Caco-2 (cell line): ENCODE results near the gene CREB5. TPM values are rescaled to one million over a fixed set of nuclear protein-coding genes. Genes with fewer than 3 reads are reported as not detected.

ENCODE experiments used
- BruUV-seq: library from RNA; stranded (reverse); fragments of 400-500 nt; replicated peaks from 2 replicates; lab custom pipeline; 2021; lab: Mats Ljungman, UMichigan
- CTCF ChIA-PET: fragments of 300-600 bp; sonication (Branson Sonifier 250); formaldehyde crosslinking; loops from one replicate; lab custom pipeline; 2022; ENCODE audit warnings: antibody characterized with exemption; lab: Charles Lee
- POLR2A ChIA-PET: fragments of 300-600 bp; sonication (Branson Sonifier 250); formaldehyde crosslinking; loops from one replicate; lab custom pipeline; 2022; ENCODE audit warnings: antibody characterized with exemption; lab: Charles Lee
- DNase-seq, 2 experiments: peaks; one replicate each; pipeline versions ENCODE4 v3.0.0 to v3.0.0-alpha.2; 2020 to 2022
- H3K27me3 ChIP-seq: replicated peaks from 2 replicates; pipeline ENCODE4 v1.6.0; 2011; ENCODE audit warnings: low read length; ENCODE audit not compliant: control insufficient read depth, insufficient read depth
- H3K36me3 ChIP-seq: 2 replicates; pipeline ENCODE4 v1.5.1; 2011; ENCODE audit warnings: low read length; ENCODE audit not compliant: control insufficient read depth, insufficient read depth
- H3K4me1 ChIP-seq: fragments of 250-450 bp; sonication (Bioruptor Pico); 2 replicates; pipeline ENCODE4 v1.5.1; 2020; ENCODE audit warnings: mild to moderate bottlenecking
- H3K4me3 ChIP-seq: 2 replicates; pipeline ENCODE4 v1.5.1; 2011; ENCODE audit warnings: low read depth, mild to moderate bottlenecking, control low read depth, low read length
- H3K9me3 ChIP-seq: fragments of 250-450 bp; sonication (Bioruptor Pico); 2 replicates; pipeline ENCODE4 v1.5.1; 2020; ENCODE audit warnings: mild to moderate bottlenecking, moderate library complexity
- H3K27ac Mint-ChIP-seq: one replicate; pipeline ENCODE4 v1.8.0; 2022; ENCODE audit warnings: mixed read lengths; ENCODE audit not compliant: unreplicated experiment
- H3K27me3 Mint-ChIP-seq: one replicate; pipeline ENCODE4 v1.8.0; 2022; ENCODE audit warnings: mixed read lengths; ENCODE audit not compliant: insufficient read depth, unreplicated experiment
- H3K36me3 Mint-ChIP-seq: one replicate; pipeline ENCODE4 v1.8.0; 2022; ENCODE audit warnings: mild to moderate bottlenecking, mixed read lengths; ENCODE audit not compliant: insufficient read depth, unreplicated experiment
- H3K4me1 Mint-ChIP-seq: one replicate; pipeline ENCODE4 v1.8.0; 2022; ENCODE audit warnings: low read depth, mixed read lengths; ENCODE audit not compliant: unreplicated experiment
- H3K4me3 Mint-ChIP-seq: one replicate; pipeline ENCODE4 v1.8.0; 2022; ENCODE audit warnings: mild to moderate bottlenecking, moderate library complexity, mixed read lengths; ENCODE audit not compliant: unreplicated experiment
- H3K9me3 Mint-ChIP-seq: one replicate; pipeline ENCODE4 v1.8.0; 2022; ENCODE audit warnings: mixed read lengths; ENCODE audit not compliant: unreplicated experiment
- intact Hi-C: fragments of 100-400 bp; cut with micrococcal nuclease; formaldehyde crosslinking; loops from one replicate; pipeline ENCODE4 v1.10.0; 2022; ENCODE audit not compliant: unreplicated experiment
- total RNA-seq: library from RNA; stranded (reverse); gene quantifications from 2 replicates; pipeline ENCODE4 v1.2.3, GENCODE V29; 2022
- TF ChIP-seq, protein P1 (sequence below), 2 experiments: fragments of 200-600 bp in 1 of 2; IDR thresholded peaks; 1 replicate in 1 of 2; 2 replicates in 1 of 2; pipeline versions ENCODE4 v1.5.1 to v1.8.0; 2011 to 2022; ENCODE audit warnings: antibody characterized with exemption in 1 of 2, control low read depth in 1 of 2, inconsistent platforms in 1 of 2, low read depth in 1 of 2, low read length in 1 of 2, mild to moderate bottlenecking in 1 of 2, moderate library complexity in 1 of 2; ENCODE audit not compliant: insufficient read depth in 1 of 2, severe bottlenecking in 1 of 2, unreplicated experiment in 1 of 2

The CREB5 gene
- total RNA-seq, 1 experiment from 2014 or later = 9.1 TPM

DNA sequence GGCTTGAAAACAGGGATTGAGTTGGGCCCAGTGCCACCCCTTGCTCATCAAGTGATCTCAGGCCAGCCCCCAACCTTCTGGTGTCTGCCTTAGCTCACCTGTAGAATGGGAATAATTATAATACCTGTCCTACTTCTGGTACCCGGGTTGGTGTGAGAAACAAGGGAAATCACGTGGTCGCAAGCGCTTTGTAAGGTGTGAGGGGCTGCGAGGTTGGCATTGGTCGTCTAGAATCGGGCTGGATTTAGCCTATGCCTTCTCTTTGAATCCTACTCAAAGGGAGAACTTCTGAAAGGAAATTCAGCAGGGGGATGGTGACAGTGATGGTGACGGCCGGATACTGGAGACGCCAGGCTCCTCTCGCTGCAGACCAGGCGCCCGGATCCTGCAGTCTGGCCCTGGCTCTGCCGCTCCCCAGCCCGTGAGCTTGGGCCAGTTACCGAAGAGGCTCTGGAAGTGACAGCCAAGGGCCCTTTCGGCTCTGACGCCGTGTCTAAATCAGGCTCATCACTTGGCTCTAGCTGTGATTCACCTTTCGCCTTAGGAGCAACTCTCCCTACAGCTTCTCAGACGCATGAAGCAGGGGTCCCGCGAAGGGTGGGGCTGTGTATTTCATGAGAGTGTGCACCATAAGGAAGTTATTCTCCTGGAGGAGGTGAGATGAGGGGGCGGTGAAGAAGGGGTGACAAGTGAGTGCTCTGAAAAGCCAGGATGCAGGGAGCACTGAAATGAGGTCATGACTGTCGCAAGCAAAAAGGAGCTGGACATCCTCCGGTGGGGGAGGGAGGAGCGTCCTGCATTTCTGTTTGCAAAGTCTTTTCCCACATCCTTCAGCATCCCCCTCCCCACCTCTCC, 4.0 kb upstream of the CREB5 start:
- TF ChIP-seq, protein P1, sequence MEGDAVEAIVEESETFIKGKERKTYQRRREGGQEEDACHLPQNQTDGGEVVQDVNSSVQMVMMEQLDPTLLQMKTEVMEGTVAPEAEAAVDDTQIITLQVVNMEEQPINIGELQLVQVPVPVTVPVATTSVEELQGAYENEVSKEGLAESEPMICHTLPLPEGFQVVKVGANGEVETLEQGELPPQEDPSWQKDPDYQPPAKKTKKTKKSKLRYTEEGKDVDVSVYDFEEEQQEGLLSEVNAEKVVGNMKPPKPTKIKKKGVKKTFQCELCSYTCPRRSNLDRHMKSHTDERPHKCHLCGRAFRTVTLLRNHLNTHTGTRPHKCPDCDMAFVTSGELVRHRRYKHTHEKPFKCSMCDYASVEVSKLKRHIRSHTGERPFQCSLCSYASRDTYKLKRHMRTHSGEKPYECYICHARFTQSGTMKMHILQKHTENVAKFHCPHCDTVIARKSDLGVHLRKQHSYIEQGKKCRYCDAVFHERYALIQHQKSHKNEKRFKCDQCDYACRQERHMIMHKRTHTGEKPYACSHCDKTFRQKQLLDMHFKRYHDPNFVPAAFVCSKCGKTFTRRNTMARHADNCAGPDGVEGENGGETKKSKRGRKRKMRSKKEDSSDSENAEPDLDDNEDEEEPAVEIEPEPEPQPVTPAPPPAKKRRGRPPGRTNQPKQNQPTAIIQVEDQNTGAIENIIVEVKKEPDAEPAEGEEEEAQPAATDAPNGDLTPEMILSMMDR (IDR thresholded peaks at IDR 0.05; ENCODE audit: insufficient read depth in 1 of 2, low read depth in 1 of 2, low read length in 1 of 2, severe bottlenecking in 1 of 2, unreplicated experiment in 1 of 2) = no peak
- DNase-seq = no peak
- H3K27me3 ChIP-seq = no peaks in the 10 kb centered on the region; the same call in 1 of the 2 replicates
- Mint-ChIP-seq H3K9me3 (no peaks in the 10 kb centered on the region), H3K27me3 (no peaks in the 10 kb centered on the region), H3K4me1 (peaks cover 9% of the 10 kb centered on the region), H3K36me3 (peaks cover 6% of the 10 kb centered on the region), H3K27ac (peak overlapping the region; percentile 89), H3K4me3 (peak overlapping the region; percentile 85)
- intact Hi-C loops = loop anchor here (2.0 kb wide), 1 partner anchor 128 kb away; no protein-coding TSS in a partner anchor
- BruUV-seq = no TSS peak
- CTCF ChIA-PET = interaction anchor here (0.9 to 1.7 kb wide), 2 partner anchors 121 to 128 kb away, joined by 3 to 4 read pairs; no protein-coding TSS in a partner anchor
- no peaks in the 10 kb centered on the region for H3K9me3 ChIP-seq
- peak overlapping the region; percentile 47 for H3K4me3 ChIP-seq
- no peaks in the 10 kb centered on the region for H3K36me3 ChIP-seq
- POLR2A ChIA-PET = interaction anchor here (0.7 kb wide), 1 partner anchor 405 kb away, joined by 3 read pairs; no protein-coding TSS in a partner anchor
- peaks cover 5% of the 10 kb centered on the region for H3K4me1 ChIP-seq

DNA sequence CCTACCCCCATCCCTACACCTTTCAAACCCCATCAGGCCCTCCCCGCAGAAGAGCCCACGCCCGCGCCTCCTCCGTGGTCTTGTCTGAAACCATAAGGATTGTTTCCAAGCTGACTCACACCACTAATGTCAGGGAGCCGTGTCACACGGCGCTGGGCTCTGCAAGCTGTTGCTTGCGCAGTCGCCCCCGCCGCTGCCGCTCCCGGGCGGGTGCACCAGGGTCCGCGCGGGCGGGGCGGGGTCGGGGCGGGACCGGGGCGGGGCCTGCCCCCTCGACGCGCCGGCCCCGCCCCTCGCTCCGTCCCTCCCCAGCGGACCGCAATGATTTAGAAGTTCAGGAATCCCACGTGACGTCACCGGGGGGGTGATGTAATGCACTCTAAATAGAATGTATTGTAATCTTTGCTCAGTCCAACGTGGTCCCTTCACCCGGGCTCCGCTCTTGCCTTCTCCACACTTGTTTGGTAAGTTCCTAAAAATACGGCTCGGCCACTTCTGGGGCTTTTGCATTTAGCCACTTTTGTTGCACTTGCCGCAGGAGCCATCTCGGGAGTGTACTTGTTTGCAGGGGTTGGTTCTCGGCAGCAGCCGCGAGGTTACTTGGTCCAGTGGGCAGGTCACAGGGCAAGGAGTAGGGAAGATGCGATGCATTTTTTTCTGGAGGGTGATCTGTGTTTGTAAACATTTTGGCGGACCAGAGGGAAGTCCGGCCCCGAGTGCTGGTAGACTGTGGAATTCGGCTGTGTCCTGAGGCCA, 3.2 kb upstream of the CREB5 start:
- Histone ChIP-seq H3K36me3 (no peaks in the 10 kb centered on the region), H3K4me1 (peaks cover 5% of the 10 kb centered on the region), H3K4me3 (peak overlapping the region; percentile 47), H3K27me3 (no peaks in the 10 kb centered on the region; the same call in 1 of the 2 replicates), H3K9me3 (no peaks in the 10 kb centered on the region)
- BruUV-seq = no TSS peak
- intact Hi-C loops = loop anchor here (2.0 kb wide), 1 partner anchor 128 kb away; no protein-coding TSS in a partner anchor
- CTCF ChIA-PET = interaction anchor here (0.9 to 1.7 kb wide), 2 partner anchors 120 to 127 kb away, joined by 3 to 4 read pairs; no protein-coding TSS in a partner anchor
- POLR2A ChIA-PET = interaction anchor here (0.6 to 0.7 kb wide), 2 partner anchors 86 to 404 kb away, joined by 3 to 5 read pairs; no protein-coding TSS in a partner anchor
- Mint-ChIP-seq H3K4me3 (peak overlapping the region; percentile 85), H3K27me3 (no peaks in the 10 kb centered on the region), H3K9me3 (no peaks in the 10 kb centered on the region), H3K27ac (peak overlapping the region; percentile 89), H3K4me1 (peaks cover 9% of the 10 kb centered on the region), H3K36me3 (peaks cover 6% of the 10 kb centered on the region)
- peak; percentile 92 to 93 for DNase-seq
- TF ChIP-seq, protein P1 (IDR thresholded peaks at IDR 0.05; ENCODE audit: insufficient read depth in 1 of 2, low read depth in 1 of 2, low read length in 1 of 2, severe bottlenecking in 1 of 2, unreplicated experiment in 1 of 2) = no peak
